ENCODE measurements around the gene PBX2. TPM values are rescaled to one million over a fixed set of nuclear protein-coding genes. Genes with fewer than 3 reads are reported as not detected.
A peak's percentile ranks its signal among the peaks of the same experiment; 100 is the strongest.

The PBX2 gene
- total RNA-seq, 3 donors from 2014 or later, result 32.3 to 61.6 (median 48.5) TPM

GRCh38 chr6:32196682-32197616 lies 6.9 kb upstream of the PBX2 start:
- no peaks in the 10 kb centered on the region for H3K36me3 ChIP-seq
- H3K27ac ChIP-seq, result peak overlapping the region; percentile 100
- peak overlapping the region; percentile 73 to 92 (median 87) for H3K4me3 ChIP-seq
- intact Hi-C loops (cut with DNase I; ENCODE audit: low total_unique reads), result no loop called here
- TF ChIP-seq POLR2A (IDR thresholded peaks at IDR 0.05) (no peak), POLR2AphosphoS5 (IDR thresholded peaks at IDR 0.05) (no peak), CTCF (IDR thresholded peaks at IDR 0.05) (peak in 1 of 3 donors; percentile 6)
- peaks cover 3 to 6% of the 10 kb centered on the region in 2 donors for H3K4me1 ChIP-seq
- peak in 1 of 2 donors; percentile 56 for DNase-seq (ENCODE audit: low spot score in 2 of 2)
- no peaks in the 10 kb centered on the region for H3K9me3 ChIP-seq
- no peaks in the 10 kb centered on the region for H3K27me3 ChIP-seq

GRCh38 chr6:32195902-32196681 lies 6.1 kb upstream of the PBX2 start:
- Histone ChIP-seq H3K4me1 (peaks cover 3 to 6% of the 10 kb centered on the region in 2 donors), H3K4me3 (peak overlapping the region; percentile 73 to 92 (median 87)), H3K9me3 (no peaks in the 10 kb centered on the region), H3K27me3 (no peaks in the 10 kb centered on the region), H3K27ac (peak overlapping the region; percentile 100), H3K36me3 (no peaks in the 10 kb centered on the region)
- DNase-seq (ENCODE audit: low spot score in 2 of 2), result peak; percentile 91 to 98
- intact Hi-C loops (cut with DNase I; ENCODE audit: low total_unique reads), result no loop called here
- TF ChIP-seq POLR2A (IDR thresholded peaks at IDR 0.05) (peak; percentile 98), CTCF (IDR thresholded peaks at IDR 0.05) (no peak), POLR2AphosphoS5 (IDR thresholded peaks at IDR 0.05) (peak; percentile 83 to 98 (median 97))

GRCh38 chr6:32195652-32195901 lies 5.6 kb upstream of the PBX2 start:
- intact Hi-C loops (cut with DNase I; ENCODE audit: low total_unique reads), result no loop called here

GRCh38 chr6:32194825-32195651 lies 5.0 kb upstream of the PBX2 start:
- intact Hi-C loops (cut with DNase I; ENCODE audit: low total_unique reads), result no loop called here
- Histone ChIP-seq H3K4me1 (peaks cover 3 to 12% of the 10 kb centered on the region in 2 donors), H3K27ac (peak overlapping the region; percentile 100), H3K9me3 (no peaks in the 10 kb centered on the region), H3K4me3 (peak overlapping the region; percentile 32 to 87 (median 58)), H3K27me3 (no peaks in the 10 kb centered on the region), H3K36me3 (no peaks in the 10 kb centered on the region)
- peak in 1 of 2 donors; percentile 58 for DNase-seq (ENCODE audit: low spot score in 2 of 2)
- TF ChIP-seq POLR2AphosphoS5 (IDR thresholded peaks at IDR 0.05) (peak in 2 of 3 donors; percentile 47 to 92), CTCF (IDR thresholded peaks at IDR 0.05) (peak; percentile 44 to 65 (median 58)), POLR2A (IDR thresholded peaks at IDR 0.05) (peak; percentile 75)

More at GRCh38 chr6:32195652-32195901, 5.6 kb upstream of the PBX2 start:
- Histone ChIP-seq H3K36me3 (no peaks in the 10 kb centered on the region), H3K27me3 (no peaks in the 10 kb centered on the region), H3K4me3 (peak overlapping the region; percentile 73 to 92 (median 87)), H3K4me1 (peaks cover 3 to 10% of the 10 kb centered on the region in 2 donors), H3K27ac (peak overlapping the region; percentile 100), H3K9me3 (no peaks in the 10 kb centered on the region)
- TF ChIP-seq POLR2AphosphoS5 (IDR thresholded peaks at IDR 0.05) (no peak), CTCF (IDR thresholded peaks at IDR 0.05) (peak in 2 of 3 donors; percentile 45 to 58), POLR2A (IDR thresholded peaks at IDR 0.05) (no peak)
- peak; percentile 100 for DNase-seq (ENCODE audit: low spot score in 2 of 2)

Measured in breast epithelium (tissue), 4 donors.